ENCODE results near the gene KIAA1217. TPM values are rescaled to one million over a fixed set of nuclear protein-coding genes. Genes with fewer than 3 reads are reported as not detected.

The KIAA1217 gene
- total and polyA plus RNA-seq, 9 of the 15 experiments (the other 6 are each of a cell fraction or from before 2014, with no cell fraction given) = 0.04 TPM; not detected in 8

DNA sequence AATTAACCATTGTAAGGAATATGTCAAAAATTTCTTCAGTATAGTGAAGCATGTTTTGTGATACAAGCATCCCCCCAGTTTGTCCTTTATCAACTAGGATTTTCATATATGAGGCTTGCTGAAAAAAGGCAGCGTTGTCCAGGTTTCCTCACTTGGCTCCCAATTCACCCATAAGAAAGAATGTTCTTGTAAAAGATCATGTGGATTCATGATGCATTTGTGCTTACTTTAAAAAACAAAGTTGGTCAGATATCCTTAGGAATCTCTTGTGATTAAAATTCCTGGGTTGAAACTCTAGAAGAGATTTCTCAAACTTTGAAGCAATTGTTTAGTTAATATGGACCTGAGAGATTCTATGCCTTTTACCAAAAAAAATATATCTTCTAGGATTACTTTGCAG lies 181.8 kb downstream of the KIAA1217 start:
- no peaks in the 10 kb centered on the region for H3K9me1 ChIP-seq (ENCODE audit: control insufficient read depth, insufficient read depth, low read length)
- no peaks in the 10 kb centered on the region for H3K79me2 ChIP-seq (ENCODE audit: control insufficient read depth, insufficient read depth, low read length)
- TF ChIP-seq PHF8 (IDR thresholded peaks at IDR 0.05; ENCODE audit: borderline replicate concordance, low read length) = no peak
- no peak for TF ChIP-seq MCM2 (IDR thresholded peaks at IDR 0.05; ENCODE audit: low read depth)
- TF ChIP-seq TRIM28 (IDR thresholded peaks at IDR 0.05) = no peak
- TF ChIP-seq, protein P1, sequence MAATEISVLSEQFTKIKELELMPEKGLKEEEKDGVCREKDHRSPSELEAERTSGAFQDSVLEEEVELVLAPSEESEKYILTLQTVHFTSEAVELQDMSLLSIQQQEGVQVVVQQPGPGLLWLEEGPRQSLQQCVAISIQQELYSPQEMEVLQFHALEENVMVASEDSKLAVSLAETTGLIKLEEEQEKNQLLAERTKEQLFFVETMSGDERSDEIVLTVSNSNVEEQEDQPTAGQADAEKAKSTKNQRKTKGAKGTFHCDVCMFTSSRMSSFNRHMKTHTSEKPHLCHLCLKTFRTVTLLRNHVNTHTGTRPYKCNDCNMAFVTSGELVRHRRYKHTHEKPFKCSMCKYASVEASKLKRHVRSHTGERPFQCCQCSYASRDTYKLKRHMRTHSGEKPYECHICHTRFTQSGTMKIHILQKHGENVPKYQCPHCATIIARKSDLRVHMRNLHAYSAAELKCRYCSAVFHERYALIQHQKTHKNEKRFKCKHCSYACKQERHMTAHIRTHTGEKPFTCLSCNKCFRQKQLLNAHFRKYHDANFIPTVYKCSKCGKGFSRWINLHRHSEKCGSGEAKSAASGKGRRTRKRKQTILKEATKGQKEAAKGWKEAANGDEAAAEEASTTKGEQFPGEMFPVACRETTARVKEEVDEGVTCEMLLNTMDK (IDR thresholded peaks at IDR 0.05; ENCODE audit: borderline replicate concordance, insufficient read depth, low read depth, low read length, poor library complexity, severe bottlenecking) = no peak
- no peak for TF ChIP-seq CSDE1 (IDR thresholded peaks at IDR 0.05)
- no peak for TF ChIP-seq KDM5B (IDR thresholded peaks at IDR 0.05; ENCODE audit: insufficient replicate concordance, low read depth, low read length)
- no peak for TF ChIP-seq NFRKB (IDR thresholded peaks at IDR 0.05; ENCODE audit: low read depth)
- TF ChIP-seq ZNF79 (CRISPR knock-in tag; IDR thresholded peaks at IDR 0.05; ENCODE audit: low read depth) = no peak
- no peak overlapping the region for H2AFZ ChIP-seq (ENCODE audit: low read depth, low read length)
- no peak overlapping the region for H3K4me2 ChIP-seq (ENCODE audit: insufficient read depth, low read length)
- ChIA-PET CTCF (ENCODE audit: low intra/inter-chr PET ratio) (no interaction called here), POLR2A (no interaction called here)
- H3K27ac ChIP-seq (ENCODE audit: extremely low read depth, low read depth, low read length) = no peak overlapping the region
- H3K4me3 ChIP-seq = no peak overlapping the region
- intact Hi-C loops (cut with micrococcal nuclease) (loop anchor here (10.0 kb wide), 1 partner anchor 114 kb away; no protein-coding TSS in a partner anchor), in situ Hi-C loops (cut with MboI) (no loop called here)
- no peaks in the 10 kb centered on the region for H3K4me1 ChIP-seq (replicated peaks in 1 of 2; ENCODE audit: control insufficient read depth in 2 of 2, insufficient read depth in 2 of 2, low read length in 2 of 2)
- H3K27me3 ChIP-seq (ENCODE audit: control insufficient read depth in 2 of 2, insufficient read depth in 2 of 2, low read length in 2 of 2) = peaks cover 0 to 2% of the 10 kb centered on the region in 2 experiments; a peak in 2 of 5 replicates
- H3K36me3 ChIP-seq (ENCODE audit: control insufficient read depth, insufficient read depth, low read length) = no peaks in the 10 kb centered on the region
- H3K9me3 ChIP-seq (replicated peaks; ENCODE audit: control insufficient read depth, insufficient read depth, low read depth, low read length) = no peaks in the 10 kb centered on the region
- no peak for ATAC-seq
- H4K20me1 ChIP-seq (replicated peaks; ENCODE audit: control insufficient read depth, insufficient read depth, low read length) = no peaks in the 10 kb centered on the region
- 8% methylated on average over 1 of the region's 1 CpG for WGBS (ENCODE audit: insufficient coverage, low coverage, missing lambda C conversion rate)
- FAIRE-seq = no peak
- DNase-seq (ENCODE audit: extremely low read depth in 1 of 4, low spot score in 3 of 4) = no peak
- no TSS peak for BruUV-seq (replicated peaks)
- no peak overlapping the region for H3K9ac ChIP-seq (ENCODE audit: insufficient read depth in 1 of 2, low read depth in 2 of 2, low read length in 2 of 2)
